Middle frontal gyrus (tissue), 1 donor: ENCODE results near the gene HSPA4.
"Not testable (repeated sequence)": the region's sequence is repeated elsewhere in the genome, so short reads cannot be mapped to it uniquely, and the experiment has no call there.

ENCODE experiments used
- DNase-seq: peaks from one replicate; pipeline ENCODE4 v3.0.0-alpha.2; 2015; ENCODE audit warnings: low spot score; ENCODE audit errors: extremely low spot score

Gene HSPA4

DNA sequence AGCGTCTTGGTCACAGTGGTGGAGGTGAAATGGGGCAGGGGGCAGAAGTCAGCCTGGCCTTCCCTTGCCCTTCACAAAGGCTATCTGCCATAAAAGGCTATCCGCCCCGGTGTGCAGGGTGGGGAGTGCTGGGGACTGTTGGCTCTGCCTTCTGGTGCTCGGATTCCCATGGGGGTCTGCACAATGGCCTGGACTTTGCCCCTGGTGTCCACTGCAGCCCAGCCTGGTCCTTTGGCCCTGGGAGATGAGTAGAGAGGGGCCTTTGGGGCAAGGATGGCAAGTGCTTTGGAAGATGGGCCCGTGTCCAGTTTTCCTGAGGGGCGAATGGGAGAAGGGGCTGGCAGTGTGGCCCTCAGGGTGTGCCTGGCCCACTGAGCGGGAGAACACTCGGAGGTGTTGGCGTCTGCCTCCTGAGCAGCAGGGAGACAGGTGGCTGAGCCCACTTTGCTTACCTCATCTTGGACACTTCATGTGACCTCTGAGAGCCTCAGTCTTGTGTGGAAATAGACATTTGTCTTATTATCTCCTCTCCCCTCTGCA lies 69.9 kb downstream of the HSPA4 start:
- DNase-seq = no peak

DNA sequence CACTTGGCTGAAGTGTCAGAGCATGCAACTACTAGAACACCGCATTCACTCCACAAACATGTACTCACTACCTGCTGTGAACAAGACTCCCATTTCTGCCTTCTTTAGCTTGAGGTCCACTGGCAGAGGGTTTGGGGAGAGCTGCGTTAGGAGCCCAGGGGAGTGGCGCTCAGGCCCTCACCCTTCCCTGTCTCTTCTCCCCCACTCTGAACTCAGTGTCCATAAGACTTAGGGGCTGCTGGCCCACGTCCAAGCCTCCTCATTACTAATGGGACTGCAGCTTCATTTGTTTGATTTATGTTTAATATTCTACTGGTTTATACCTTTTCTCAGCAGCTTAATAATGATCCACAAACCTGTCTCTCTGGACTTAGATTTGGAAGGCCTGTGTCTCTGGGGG lies 70.9 kb downstream of the HSPA4 start:
- DNase-seq = no peak

DNA sequence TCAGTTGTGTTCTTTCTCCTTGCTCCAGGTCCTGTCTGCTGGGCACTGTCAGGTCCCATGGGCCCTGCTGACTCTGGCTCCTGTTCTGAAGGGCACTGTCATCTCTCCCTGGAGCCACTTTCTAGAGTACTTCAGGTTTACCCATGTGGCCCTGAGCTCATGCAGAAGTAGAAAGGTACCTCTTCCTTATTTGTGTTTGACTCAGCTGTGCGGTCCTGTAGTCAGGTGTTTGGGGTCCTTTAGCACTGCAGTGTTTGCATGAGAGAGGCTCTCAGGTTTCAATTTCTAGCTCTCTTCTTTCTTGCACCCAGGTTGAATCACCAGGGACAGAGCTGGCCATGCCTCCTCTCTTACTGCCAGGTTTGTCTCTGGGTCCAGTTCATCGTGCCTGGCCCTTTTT lies 71.5 kb downstream of the HSPA4 start:
- DNase-seq = no peak

DNA sequence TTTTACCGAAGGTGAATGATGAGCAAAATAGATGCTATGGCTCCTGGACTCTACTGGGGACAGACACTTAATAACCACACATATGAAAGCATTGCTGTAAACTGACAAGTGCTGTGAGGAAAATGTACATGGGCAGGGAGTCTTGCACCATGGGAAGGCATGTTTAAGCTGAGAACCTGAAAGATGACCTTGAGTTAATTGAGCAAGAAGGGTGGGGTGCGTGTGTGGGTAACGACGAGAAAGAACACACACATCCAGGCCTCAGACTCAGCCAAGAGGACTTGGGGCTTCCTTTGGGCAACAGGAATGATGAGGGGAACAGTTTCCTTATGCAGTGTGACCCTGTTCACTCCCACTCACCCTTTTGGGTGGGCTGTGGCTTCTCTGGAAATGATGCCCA lies 73.1 kb downstream of the HSPA4 start:
- no peak for DNase-seq

DNA sequence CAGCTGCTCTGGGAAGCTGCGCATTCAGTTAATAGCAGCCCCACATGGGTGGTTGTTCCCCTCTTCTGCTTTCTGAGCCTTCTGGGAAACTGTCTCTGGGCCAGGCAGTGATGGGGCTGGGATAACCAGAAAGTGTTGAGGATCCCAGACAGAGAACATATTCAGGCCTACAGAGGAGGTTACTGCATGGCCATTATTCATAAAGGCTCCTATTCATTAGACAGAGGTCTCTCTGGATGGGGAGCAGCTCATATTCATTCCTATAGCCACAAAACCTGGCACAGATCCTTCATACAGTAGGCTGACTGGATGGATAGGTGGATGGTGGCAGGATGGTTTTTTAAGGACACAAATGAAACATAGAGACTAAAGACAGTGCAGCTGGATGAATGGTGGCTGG lies 76.3 kb downstream of the HSPA4 start:
- no peak for DNase-seq

DNA sequence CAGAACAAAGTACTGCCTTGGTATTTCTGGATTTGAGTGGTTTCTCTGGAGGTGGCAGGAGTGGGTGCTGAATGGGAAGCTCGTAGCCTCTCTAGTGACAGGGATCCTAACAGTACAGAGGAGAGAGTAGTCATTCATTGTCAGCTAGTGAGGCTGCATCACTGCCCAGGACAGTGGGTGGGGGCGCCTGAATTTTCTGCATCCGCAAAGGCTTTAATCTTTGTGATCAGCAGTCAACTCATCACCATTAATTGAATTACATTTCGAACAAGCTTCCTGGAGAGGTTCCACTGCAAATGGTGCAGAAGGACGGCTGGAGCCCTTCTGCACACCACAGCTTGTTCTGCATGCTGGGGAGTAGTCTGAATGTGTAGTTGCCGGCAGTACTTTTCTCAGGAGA lies 77.5 kb downstream of the HSPA4 start:
- no peak for DNase-seq

DNA sequence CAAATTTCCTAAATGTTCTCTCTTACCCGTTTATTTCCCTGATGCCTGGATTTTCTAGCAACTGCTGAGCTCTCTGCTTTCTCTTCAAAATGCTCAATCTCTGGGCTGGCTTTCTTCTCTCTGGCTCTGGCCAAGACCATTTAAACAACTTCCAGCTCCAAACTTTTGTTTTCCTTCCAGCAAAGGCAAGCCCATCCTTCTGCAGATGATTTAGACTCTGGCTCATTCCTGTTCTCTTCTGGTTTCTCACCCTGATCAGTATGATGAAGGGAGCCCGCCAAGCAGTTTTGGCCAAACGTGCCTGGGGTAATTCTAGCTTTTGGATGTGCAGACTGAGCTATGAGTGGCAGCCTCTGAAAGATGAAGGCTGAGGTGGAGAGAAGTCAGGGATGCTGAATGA lies 78.1 kb downstream of the HSPA4 start:
- no peak for DNase-seq

DNA sequence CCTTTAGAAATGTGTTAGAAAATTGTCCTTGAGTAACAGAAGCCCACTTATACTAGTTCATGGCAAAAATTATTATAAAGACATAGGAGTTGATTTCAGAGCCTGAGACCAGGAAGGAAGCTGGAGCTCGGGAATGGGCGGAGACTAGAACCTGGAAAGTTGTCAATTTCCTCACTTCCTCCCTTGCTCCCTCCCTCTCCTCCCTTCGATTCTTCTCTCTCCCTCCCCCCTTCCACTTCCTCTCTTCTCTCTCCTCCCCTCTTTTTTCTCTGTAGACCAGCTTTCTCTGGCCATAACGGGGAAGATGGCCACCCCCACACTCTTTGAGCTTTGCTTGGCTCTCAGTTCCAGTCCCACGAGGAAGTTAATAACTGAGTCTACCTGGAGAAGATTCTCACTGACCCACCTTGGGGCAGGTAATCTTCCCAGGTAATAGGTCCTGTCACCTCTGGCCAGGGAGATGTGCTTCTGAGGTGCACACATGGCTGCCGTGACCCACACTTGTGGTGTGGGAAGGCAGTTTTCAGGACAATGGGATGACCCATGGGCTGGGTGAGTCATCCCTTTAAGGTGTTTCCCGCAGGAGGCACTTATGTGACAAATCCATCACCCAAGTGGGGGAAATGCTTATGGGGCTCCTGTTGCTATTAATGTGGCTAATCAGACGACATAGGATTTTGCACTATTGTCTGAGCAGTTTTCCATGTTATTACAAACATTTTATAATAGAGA lies 78.7 kb downstream of the HSPA4 start:
- no peak for DNase-seq

DNA sequence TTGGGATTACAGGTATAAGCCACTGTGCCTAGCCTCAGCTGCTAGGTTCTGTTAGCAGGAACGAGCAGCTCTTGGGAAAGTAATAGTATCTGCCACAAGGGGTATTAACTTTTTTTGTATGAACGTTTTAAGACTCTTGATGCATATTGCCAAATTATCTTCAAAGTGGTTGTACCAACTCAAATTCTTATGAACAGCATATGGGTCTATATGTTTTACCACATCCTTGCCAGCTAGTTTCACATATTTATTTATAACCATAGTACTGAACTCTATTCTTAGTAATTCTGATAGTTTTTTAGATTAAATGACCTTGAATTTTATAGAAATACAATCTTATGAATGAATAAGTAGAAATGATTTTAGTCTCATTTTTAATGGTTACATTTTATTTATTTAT lies 80.9 kb downstream of the HSPA4 start:
- DNase-seq = no peak

DNA sequence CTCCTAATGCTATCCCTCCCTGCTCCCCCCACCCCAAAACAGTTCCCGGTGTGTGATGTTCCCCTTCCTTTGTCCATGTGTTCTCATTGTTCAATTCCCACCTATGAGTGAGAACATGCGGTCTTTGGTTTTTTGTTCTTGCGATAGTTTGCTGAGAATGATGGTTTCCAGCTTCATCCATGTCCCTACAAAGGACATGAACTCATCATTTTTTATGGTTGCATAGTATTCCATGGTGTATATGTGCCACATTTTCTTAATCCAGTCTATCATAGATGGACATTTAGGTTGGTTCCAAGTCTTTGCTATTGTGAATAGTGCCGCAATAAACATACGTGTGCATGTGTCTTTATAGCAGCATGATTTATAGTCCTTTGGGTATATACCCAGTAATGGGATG lies 81.4 kb downstream of the HSPA4 start:
- not testable (repeated sequence) for DNase-seq

DNA sequence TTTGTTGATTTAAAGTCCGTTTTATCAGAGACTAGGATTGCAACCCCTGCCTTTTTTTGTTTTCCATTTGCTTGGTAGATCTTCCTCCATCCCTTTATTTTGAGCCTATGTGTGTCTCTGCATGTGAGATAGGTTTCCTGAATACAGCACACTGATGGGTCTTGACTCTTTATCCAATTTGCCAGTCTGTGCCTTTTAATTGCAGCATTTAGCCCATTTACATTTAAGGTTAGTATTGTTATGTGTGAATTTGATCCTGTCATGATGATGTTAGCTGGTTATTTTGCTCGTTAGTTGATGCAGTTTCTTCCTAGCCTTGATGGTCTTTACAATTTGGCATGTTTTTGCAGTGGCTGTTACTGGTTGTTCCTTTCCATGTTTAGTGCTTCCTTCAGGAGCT lies 85.1 kb downstream of the HSPA4 start:
- not testable (repeated sequence) for DNase-seq

DNA sequence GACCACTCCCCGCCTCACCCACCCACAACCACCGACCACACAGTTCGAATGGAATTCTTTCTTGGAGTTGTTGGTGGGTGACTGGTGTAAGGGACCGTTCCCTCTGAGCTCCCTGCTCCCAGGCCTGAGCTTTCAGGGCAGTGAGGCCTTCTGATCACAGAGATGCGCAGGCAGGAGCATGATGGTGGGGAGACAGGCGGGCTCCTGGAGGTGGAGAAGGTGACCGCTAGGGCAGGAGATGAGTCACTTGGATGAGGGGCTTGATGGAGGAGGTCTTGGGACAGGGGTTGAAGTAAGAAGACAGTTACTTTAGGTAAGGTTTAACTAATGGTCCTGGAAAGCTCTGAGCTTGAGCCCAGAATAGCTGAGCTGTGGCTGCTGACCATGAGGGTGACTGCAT lies 88.5 kb downstream of the HSPA4 start:
- DNase-seq = no peak

DNA sequence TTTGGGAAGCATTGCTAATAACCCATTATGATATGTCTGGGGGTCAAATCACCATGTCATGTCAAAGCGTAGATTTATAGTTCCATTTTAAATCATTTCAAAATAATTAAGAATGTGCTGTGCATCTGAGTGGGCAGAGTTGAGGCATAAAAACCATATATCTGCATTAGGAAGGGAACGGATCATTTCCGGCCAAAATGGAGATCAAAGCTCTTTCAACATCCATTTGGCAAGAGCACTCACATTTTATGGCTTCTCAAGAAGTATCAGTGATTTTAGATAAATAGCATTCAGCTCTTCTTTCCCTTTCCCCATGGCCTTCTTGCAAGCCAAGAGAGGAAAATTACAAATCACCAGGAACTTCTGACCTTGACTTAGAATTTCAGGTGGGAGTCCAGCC lies 89.9 kb downstream of the HSPA4 start:
- no peak for DNase-seq

DNA sequence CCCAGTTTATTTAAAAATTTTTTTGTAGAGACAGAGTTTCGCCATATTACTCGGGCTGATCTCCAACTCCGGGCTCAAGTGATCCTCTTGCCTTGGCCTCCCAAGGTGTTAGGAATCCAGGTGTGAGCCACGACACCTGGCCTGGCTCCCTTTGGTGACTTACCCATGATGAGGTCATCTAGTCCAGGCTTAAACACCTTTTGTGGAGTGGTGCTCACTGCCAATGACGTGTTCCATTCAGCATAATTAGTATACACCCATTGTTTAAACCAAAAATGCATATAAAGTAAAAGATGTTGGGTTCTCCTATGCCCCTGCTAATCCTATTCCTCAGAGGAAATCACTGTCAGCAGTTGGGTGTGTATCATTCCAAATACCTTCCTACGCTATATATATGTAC lies 91.0 kb downstream of the HSPA4 start:
- DNase-seq = no peak

DNA sequence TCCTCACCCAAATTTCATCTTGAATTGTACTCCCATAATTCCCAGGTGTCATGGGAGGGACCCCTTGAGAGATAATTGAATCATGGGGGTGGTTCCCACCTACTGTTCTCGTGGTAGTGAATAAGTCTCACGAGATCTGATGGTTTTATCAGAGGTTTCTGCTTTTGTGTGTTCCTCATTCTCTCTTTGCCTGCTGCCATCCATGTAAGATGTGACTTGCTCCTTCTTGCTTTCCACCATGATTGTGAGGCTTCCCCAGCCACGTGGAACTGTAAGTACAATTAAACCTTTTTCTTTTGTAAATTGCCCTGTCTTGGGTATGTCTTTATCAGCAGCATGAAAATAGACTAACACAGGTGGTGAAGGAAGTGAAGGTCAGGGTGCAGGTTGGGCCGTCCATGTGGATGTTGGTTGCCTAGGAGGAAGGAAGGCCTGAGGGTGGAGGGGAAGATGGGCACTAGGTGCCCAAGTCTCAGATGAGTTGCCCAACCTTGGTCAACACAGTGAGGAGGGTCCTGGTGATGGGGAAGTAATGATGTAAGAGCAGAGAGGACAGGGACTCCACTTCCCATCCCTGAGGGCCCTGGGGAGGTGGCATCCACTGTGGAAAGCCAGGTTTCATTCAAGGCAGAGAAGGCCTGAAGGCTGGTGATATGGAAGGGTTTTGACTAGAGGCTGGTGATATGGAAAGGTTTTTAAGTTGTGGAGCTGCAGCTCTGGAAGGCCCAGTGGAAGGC lies 92.6 kb downstream of the HSPA4 start:
- DNase-seq = no peak

DNA sequence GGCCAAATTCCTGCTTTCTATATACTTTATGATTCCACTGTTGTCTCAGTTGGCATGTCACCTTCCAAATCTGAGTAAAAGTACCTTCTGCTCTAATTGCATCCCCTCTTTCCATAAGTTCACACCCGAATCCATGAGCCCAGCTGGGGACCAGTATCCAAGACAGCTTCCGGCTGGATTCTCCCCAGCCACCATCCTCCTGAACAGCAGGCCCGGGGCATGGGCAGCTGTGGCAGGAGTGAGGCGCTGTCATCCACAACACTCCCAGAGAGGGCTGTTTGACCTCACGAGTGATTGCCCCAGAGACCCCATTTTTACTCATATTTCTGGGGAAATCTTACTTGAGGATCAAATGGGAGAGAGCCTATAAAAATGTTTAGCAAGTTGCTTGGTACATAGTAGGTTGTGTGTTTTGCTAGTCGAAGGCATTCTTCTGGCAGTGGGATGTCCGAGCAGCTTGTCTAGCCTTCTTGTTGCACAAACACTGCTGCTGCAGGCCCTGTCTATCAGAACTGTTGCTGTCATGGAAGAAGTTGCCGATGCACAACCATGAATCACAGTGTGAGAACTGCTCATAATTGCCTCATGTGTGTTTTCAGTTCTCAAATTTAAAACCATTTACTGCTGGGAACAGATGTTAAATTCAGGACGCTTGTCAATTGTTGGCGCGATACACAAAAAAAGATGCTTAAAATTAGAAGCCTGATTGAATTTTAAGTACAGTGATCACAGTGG lies 93.8 kb downstream of the HSPA4 start:
- DNase-seq = peak; percentile 17

DNA sequence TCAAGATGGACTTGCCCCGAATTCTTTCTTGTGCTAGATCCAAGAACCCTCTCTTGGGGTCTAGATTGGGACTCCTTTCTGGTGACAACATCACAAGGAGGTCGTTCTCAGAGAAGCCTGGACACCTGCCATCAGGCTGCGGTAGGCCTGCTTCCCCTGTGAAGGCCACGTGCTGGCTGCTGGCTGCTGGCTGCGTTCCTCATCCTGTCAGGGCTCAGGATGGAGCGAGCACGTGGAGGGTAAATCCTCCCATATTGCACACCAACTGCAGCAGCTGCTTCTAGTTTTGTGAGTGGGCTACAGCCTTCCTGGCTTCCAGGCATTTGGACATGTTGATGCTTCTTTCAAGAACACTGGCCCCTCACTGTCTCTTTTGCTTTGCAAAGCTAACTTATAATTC lies 95.6 kb downstream of the HSPA4 start:
- DNase-seq = no peak

DNA sequence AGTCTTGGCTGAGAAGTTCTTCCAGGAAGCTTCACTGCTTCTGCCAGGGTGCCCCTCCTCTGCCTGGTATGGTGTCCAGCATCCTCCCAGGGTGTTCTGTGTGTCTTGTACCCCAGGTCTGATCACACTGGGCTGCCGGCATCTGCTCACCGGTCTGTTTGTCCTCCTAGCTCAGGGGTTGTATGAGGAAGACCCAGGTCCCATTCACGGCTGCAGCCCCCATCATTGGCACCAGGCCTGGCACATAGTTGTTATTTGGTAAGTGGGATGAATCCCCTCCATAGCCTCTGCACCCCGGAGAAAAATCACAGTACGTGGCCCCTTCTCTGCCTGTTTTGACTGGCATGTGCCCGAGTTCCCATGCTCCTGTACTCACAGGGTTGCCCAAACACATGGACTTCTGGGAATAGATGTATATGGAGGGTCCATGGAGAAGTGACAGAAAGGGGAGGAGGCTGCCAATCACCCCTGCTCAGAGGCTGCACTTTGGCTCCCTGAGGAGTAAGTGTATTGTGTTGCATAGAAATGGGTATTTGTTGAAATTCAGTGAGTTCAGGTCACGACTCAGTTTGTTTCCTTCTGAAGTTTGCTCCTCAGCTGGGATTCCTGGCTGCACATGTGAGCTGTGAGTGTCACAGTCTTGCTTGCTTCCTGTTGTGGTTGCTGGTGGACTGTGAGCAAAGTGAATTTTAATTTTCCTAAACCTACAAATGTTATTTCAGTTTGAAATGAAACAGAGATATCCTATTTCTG lies 96.2 kb downstream of the HSPA4 start:
- DNase-seq = no peak

DNA sequence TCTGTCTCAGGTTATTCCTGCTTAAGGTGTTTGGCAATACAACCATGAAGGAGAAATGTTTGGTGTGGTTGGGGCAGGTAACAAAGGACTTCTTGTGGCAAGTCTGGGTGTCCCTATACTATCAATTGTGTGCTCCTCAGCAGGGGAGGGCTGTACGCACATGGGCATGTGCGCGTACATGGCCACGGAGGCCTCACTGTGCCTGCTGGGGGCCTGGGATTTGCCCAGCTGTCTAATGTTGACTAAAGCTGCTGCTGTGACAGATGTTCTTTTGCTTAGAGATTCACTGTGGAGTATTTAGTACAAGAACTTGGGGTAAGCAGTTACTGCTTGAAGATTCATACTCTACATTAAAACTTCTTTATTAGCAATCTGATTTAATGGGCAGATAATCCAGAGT lies 97.5 kb downstream of the HSPA4 start:
- no peak for DNase-seq

DNA sequence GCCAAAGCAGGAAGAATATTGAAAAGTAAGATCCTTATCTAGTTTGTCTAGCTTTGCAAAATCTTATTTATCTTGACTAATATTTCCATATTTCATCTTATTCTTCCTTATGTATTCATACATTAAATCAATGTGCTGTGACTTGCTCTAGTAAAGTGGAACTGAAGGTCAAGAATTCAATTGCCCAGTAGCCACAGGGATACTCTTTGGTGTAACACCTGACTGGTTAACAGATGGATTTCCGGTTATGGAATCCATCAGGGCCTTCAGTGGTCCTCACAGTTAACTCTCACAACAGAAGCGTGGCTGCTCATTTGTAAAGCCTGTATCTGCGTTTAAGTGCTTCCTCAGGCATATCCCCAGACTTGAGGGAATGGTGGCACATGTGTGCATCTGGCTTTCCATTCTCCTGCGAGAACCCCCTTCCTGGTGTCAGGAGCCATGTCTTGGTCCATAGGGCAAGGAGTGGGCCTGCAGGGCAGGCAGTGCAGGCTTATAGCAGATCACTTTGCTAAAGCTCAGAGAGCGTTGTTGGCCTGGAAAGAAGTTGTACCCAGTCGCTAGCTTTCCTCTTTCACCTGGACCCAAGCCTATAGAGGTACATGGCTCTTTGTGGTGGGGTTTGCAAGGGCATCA lies 99.2 kb downstream of the HSPA4 start:
- no peak for DNase-seq
